Activated T-cell treated with anti-CD3 and anti-CD28 coated beads for 48 hours (primary cell): Measurements from ENCODE around the gene BUB3.

Source experiments
- DNase-seq: peaks from one replicate; pipeline ENCODE4 v3.0.0-alpha.2; 2020; ENCODE audit warnings: low read depth

BUB3 gene

GRCh38 chr10:123141791-123142700, 12.2 kb upstream of the BUB3 start:
- DNase-seq, result no peak

GRCh38 chr10:123142701-123143161, 11.5 kb upstream of the BUB3 start:
- DNase-seq, result no peak

GRCh38 chr10:123143162-123143824, 10.9 kb upstream of the BUB3 start:
- DNase-seq, result no peak

- DNase-seq, result no peak
Measured at GRCh38 chr10:123143825-123144168, 10.4 kb upstream of the BUB3 start.

GRCh38 chr10:123144697-123145541, 9.3 kb upstream of the BUB3 start:
- DNase-seq, result no peak

GRCh38 chr10:123145542-123146012, 8.6 kb upstream of the BUB3 start:
- DNase-seq, result no peak

GRCh38 chr10:123146013-123146893, 7.9 kb upstream of the BUB3 start:
- no peak for DNase-seq

- no peak for DNase-seq
Measured at GRCh38 chr10:123146894-123147634, 7.1 kb upstream of the BUB3 start.

- DNase-seq, result no peak
Measured at GRCh38 chr10:123147635-123148413, 6.4 kb upstream of the BUB3 start, which contains the start of gene HMX2. Gene HMX2 (plus strand): TSS chr10:123148136. CDS start chr10:123148379, 243 bp downstream.

- no peak for DNase-seq
Measured at GRCh38 chr10:123148414-123149161, 5.6 kb upstream of the BUB3 start.

- no peak for DNase-seq
Measured at GRCh38 chr10:123149162-123149567, 5.0 kb upstream of the BUB3 start.

- DNase-seq, result no peak
Measured at GRCh38 chr10:123149568-123150270, 4.5 kb upstream of the BUB3 start.

GRCh38 chr10:123150271-123150985, 3.8 kb upstream of the BUB3 start:
- DNase-seq, result no peak

GRCh38 chr10:123150986-123151736, 3.0 kb upstream of the BUB3 start:
- no peak for DNase-seq

GRCh38 chr10:123151737-123152135, 2.5 kb upstream of the BUB3 start:
- DNase-seq, result no peak

GRCh38 chr10:123153486-123154091, 613 bp upstream of the BUB3 start:
- no peak for DNase-seq
